Breast epithelium (tissue), 3 donors: ENCODE measurements around the gene RETREG3.

Experiments used
- POLR2A ChIP-seq: fragments of 450-650 bp; IDR thresholded peaks from one replicate; pipeline ENCODE4 v1.6.1; 2016; ENCODE audit warnings: antibody characterized with exemption, mild to moderate bottlenecking, moderate library complexity
- POLR2AphosphoS5 ChIP-seq, 3 donors: sonication (generic); formaldehyde crosslinking; IDR thresholded peaks; one replicate each; pipeline ENCODE4 v1.6.1; 2017; ENCODE audit warnings: antibody characterized with exemption in 3 of 3
- TF ChIP-seq, protein P1 (sequence below), 3 donors: fragments of 450-650 bp; IDR thresholded peaks; one replicate each; pipeline ENCODE4 v1.5.1; 2016 to 2017; ENCODE audit warnings: antibody characterized with exemption in 3 of 3, mild to moderate bottlenecking in 3 of 3, moderate library complexity in 3 of 3

DNA sequence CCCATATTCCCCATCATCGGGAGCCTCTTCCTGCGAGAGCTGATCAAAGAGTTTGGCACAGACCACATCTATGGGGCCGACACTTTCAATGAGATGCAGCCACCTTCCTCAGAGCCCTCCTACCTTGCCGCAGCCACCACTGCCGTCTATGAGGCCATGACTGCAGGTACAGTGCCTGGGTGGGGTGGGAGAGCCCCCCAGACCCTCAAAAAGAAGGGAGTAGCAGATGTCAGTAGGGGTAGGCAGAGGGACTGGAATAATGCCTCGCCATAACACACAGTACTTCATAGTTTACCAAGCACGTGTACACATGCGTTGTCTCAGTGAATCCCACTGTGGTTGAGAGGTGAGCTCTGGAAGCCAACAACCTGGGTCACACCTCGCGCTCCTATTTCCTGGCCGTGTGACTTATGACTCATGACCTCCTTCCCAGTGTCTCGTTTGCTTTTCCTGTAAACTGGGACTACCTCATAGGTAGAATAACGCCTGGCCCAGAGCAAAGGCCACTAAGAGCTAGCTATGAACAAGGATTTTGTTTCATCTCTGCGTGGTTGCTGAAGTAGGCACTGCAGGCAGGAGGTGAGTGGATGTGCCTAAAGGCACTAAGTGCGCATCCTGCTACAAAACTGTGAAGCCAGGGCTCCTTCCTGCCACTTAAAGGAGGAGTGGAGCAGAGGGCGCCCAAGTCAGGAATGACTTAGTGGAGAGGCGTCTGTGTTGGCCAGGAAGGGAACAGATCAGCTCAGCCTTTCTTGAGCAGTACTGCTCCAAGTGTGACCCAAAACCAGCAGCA is 67.9 kb downstream of the RETREG3 start:
- TF ChIP-seq POLR2A (no peak), POLR2AphosphoS5 (IDR thresholded peaks at IDR 0.05) (no peak)
- TF ChIP-seq, protein P1, sequence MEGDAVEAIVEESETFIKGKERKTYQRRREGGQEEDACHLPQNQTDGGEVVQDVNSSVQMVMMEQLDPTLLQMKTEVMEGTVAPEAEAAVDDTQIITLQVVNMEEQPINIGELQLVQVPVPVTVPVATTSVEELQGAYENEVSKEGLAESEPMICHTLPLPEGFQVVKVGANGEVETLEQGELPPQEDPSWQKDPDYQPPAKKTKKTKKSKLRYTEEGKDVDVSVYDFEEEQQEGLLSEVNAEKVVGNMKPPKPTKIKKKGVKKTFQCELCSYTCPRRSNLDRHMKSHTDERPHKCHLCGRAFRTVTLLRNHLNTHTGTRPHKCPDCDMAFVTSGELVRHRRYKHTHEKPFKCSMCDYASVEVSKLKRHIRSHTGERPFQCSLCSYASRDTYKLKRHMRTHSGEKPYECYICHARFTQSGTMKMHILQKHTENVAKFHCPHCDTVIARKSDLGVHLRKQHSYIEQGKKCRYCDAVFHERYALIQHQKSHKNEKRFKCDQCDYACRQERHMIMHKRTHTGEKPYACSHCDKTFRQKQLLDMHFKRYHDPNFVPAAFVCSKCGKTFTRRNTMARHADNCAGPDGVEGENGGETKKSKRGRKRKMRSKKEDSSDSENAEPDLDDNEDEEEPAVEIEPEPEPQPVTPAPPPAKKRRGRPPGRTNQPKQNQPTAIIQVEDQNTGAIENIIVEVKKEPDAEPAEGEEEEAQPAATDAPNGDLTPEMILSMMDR (IDR thresholded peaks at IDR 0.05): no peak
